ENCODE data around the gene CDK18. TPM values are rescaled to one million over a fixed set of nuclear protein-coding genes. Genes with fewer than 3 reads are reported as not detected.

The CDK18 gene
- total and polyA plus RNA-seq, 2 of the 8 experiments (the other 6 are each of a cell fraction or from before 2014, with no cell fraction given), result 31.2 to 44.0 TPM

DNA sequence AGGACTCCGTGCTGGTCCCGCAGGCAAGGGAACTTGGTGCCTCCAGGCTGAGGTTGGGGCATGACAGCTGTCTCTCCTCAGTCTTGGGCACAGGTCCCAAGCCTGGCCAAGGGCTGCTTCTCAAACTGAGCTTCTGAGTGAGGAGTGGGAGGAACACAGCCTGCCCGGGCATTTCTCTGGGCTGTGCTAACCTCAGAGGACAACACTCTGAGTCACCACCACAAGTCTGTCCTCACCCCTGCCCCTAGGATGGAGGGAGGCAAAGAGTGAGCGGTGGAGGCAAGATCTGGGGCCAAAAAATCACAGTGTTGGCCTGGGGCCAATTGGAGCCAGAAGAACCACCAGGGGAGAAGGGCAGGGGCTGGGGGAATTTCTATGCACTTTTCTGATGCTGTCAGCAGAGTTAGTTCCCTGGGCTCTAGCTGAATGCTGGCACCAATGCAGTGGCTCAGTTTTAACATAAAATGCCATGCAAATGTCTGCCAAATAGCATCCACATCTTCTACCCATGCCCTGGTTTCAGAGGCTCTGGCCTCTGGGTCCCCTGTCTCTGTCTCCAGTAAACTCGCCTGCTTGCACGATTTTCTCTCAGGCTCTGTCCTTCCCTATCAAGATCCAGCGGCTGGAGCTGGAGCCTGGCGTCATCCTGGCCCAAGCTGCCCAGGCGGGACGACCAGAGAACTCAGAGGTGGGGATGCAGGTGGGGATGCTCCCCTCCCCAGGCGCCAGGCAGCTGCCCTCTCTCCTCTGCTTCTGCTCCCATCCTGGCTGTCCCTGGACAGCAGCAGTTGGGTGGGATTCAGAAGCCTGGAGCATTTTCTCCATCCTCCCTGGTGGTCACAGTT is 11.0 kb upstream of the CDK18 start:
- FAIRE-seq, result no peak
- WGBS, 2 experiments (ENCODE audit: extremely low coverage in 1 of 2, insufficient coverage in 1 of 2, insufficient read length in 1 of 2, insufficient replicate concordance in 2 of 2, low coverage in 1 of 2, low lambda C conversion rate in 2 of 2, missing lambda C conversion rate in 1 of 2), result 78% methylated on average over 10 of the region's 11 CpGs; no CpG with 5 or more reads in 1 of the 2 experiments
- Histone ChIP-seq H3K27ac (ENCODE audit: low read depth, low read length) (no peak overlapping the region), H3K56ac (replicated peaks; ENCODE audit: insufficient read length, low read depth, low read length) (no peak overlapping the region), H2BK12ac (ENCODE audit: low read depth, low read length) (peak overlapping the region; percentile 30; the same call in 1 of the 2 replicates), H3K4me1 (replicated peaks in 1 of 4; ENCODE audit: control insufficient read depth in 3 of 4, insufficient read depth in 4 of 4, low read length in 3 of 4) (peaks cover 10 to 23% (median 16%) of the 10 kb centered on the region in 4 experiments), H3K4ac (replicated peaks; ENCODE audit: insufficient read length, low read depth, low read length) (no peak overlapping the region), H3K23ac (ENCODE audit: insufficient read length) (no peak overlapping the region), H2BK120ac (replicated peaks; ENCODE audit: low read depth, low read length) (no peak overlapping the region), H2BK20ac (ENCODE audit: low read length) (peak overlapping the region; percentile 66), H4K8ac (ENCODE audit: extremely low read depth, insufficient read depth, low read length) (no peak overlapping the region), H2AK5ac (ENCODE audit: low read depth, low read length) (no peak overlapping the region), H4K20me1 (replicated peaks in 1 of 2; ENCODE audit: control insufficient read depth in 1 of 2, insufficient read depth in 2 of 2, low read length in 2 of 2) (no peaks in the 10 kb centered on the region), H3K27me3 (replicated peaks in 1 of 4; ENCODE audit: control insufficient read depth in 3 of 4, extremely low read depth in 1 of 4, insufficient read depth in 3 of 4, low read length in 3 of 4) (no peaks in the 10 kb centered on the region), H2AFZ (ENCODE audit: low read length) (no peak overlapping the region), H3K23me2 (ENCODE audit: low read depth, low read length) (no peaks in the 10 kb centered on the region), H3K79me2 (ENCODE audit: control insufficient read depth in 1 of 2, insufficient read depth in 2 of 2, low read length in 2 of 2) (no peaks in the 10 kb centered on the region), H3K14ac (ENCODE audit: insufficient read length) (no peak overlapping the region), H3K9ac (replicated peaks in 1 of 4; ENCODE audit: extremely low read depth in 1 of 4, low read depth in 3 of 4, low read length in 3 of 4) (no peak overlapping the region), H3K18ac (ENCODE audit: extremely low read depth, low read length) (peak overlapping the region; percentile 41; the same call in 1 of the 2 replicates), H3K4me3 (ENCODE audit: extremely low read depth in 1 of 4, insufficient read depth in 2 of 4, low read depth in 3 of 4, low read length in 4 of 4) (no peak overlapping the region), H3K4me2 (ENCODE audit: insufficient read depth in 1 of 2, low read depth in 2 of 2, low read length in 2 of 2) (no peak overlapping the region), H3K9me3 (ENCODE audit: insufficient read depth in 2 of 2, low read depth in 1 of 2, low read length in 1 of 2) (no peaks in the 10 kb centered on the region), H3K36me3 (ENCODE audit: control insufficient read depth in 2 of 4, insufficient read depth in 4 of 4, low read length in 3 of 4) (no peaks in the 10 kb centered on the region), H2BK5ac (ENCODE audit: low read depth, low read length) (no peak overlapping the region), H4K5ac (ENCODE audit: insufficient read length, low read depth, low read length) (no peak overlapping the region), H2BK15ac (ENCODE audit: low read length) (no peak overlapping the region; the same call in 1 of the 2 replicates), H4K91ac (replicated peaks; ENCODE audit: insufficient read length, low read length) (peak overlapping the region; percentile 29), H3K79me1 (ENCODE audit: low read depth, low read length) (no peaks in the 10 kb centered on the region)
- no peak for DNase-seq (ENCODE audit: low read depth in 1 of 2, low spot score in 2 of 2)
- CTCF ChIA-PET (ENCODE audit: partially characterized antibody), result interaction anchor here (0.6 to 47.3 kb wide), 19 partner anchors 6 to 686 kb away, joined by 3 to 1626 read pairs (median 4); partner anchors contain the start of genes BLACAT1, CDK18 and LEMD1
- POLR2A ChIA-PET (ENCODE audit: partially characterized antibody), result interaction anchor here (0.6 to 6.1 kb wide), 7 partner anchors 8 to 1851 kb away, joined by 3 to 22 read pairs (median 9); partner anchors contain the start of gene CDK18
- TF ChIP-seq CREB1 (IDR thresholded peaks at IDR 0.05), result no peak
- TF ChIP-seq POLR2AphosphoS5 (IDR thresholded peaks at IDR 0.05; ENCODE audit: low read depth, low read length), result no peak
- TF ChIP-seq SRF (IDR thresholded peaks at IDR 0.05; ENCODE audit: low read depth, low read length), result no peak
- TF ChIP-seq RXRA (IDR thresholded peaks at IDR 0.05; ENCODE audit: insufficient read depth, low read depth, low read length), result no peak
- TF ChIP-seq SIN3A (conservative IDR thresholded peaks at IDR 0.05 in 1 of 2, IDR thresholded peaks at IDR 0.05 in 1 of 2; ENCODE audit: low read depth in 1 of 2, low read length in 2 of 2), result no peak
- no peak for TF ChIP-seq HDAC6 (IDR thresholded peaks at IDR 0.05; ENCODE audit: low read depth, low read length)
- TF ChIP-seq KDM1A (IDR thresholded peaks at IDR 0.05; ENCODE audit: borderline replicate concordance, low read length), result no peak
- TF ChIP-seq MAFK (IDR thresholded peaks at IDR 0.05; ENCODE audit: low read depth, low read length), result no peak
- no peak for TF ChIP-seq SAP30 (IDR thresholded peaks at IDR 0.05; ENCODE audit: insufficient read depth, insufficient replicate concordance, low read length)
- no peak for TF ChIP-seq GTF2F1 (IDR thresholded peaks at IDR 0.05; ENCODE audit: borderline replicate concordance, low read depth, low read length)
- TF ChIP-seq EGR1 (IDR thresholded peaks at IDR 0.05; ENCODE audit: borderline replicate concordance, low read depth, low read length), result no peak
- no peak for TF ChIP-seq JUN (IDR thresholded peaks at IDR 0.05; ENCODE audit: low read depth, low read length)
